ENCODE results near the gene ELAVL4. TPM values are rescaled to one million over a fixed set of nuclear protein-coding genes. Genes with fewer than 3 reads are reported as not detected.

ELAVL4 gene
- total RNA-seq, 2 donors from 2014 or later = 0.18 to 4.0 TPM

GRCh38 chr1:50218344-50219120, 109.8 kb downstream of the ELAVL4 start:
- no peak for DNase-seq (ENCODE audit: low spot score)
- Histone ChIP-seq H3K9me3 (no peaks in the 10 kb centered on the region), H3K27ac (no peak overlapping the region), H3K36me3 (no peaks in the 10 kb centered on the region), H3K4me3 (no peak overlapping the region), H3K4me1 (replicated peaks) (no peaks in the 10 kb centered on the region), H3K27me3 (replicated peaks; ENCODE audit: insufficient read depth) (no peaks in the 10 kb centered on the region)
- intact Hi-C loops (cut with DNase I) = no loop called here
- TF ChIP-seq POLR2A (IDR thresholded peaks at IDR 0.05) = no peak
- no peak for TF ChIP-seq CTCF (IDR thresholded peaks at IDR 0.05)
- TF ChIP-seq POLR2AphosphoS5 (IDR thresholded peaks at IDR 0.05) = no peak
- 83% methylated on average over 7 of the region's 7 CpGs for WGBS

GRCh38 chr1:50228871-50229384, 120.2 kb downstream of the ELAVL4 start:
- no peaks in the 10 kb centered on the region for H3K4me1 ChIP-seq (replicated peaks)
- whole genome bisulfite sequencing = 48% methylated on average over 4 of the region's 4 CpGs
- intact Hi-C loops (cut with DNase I) = no loop called here
- TF ChIP-seq POLR2AphosphoS5 (IDR thresholded peaks at IDR 0.05) = no peak
- no peak for TF ChIP-seq POLR2A (IDR thresholded peaks at IDR 0.05)
- H3K4me3 ChIP-seq = no peak overlapping the region
- DNase-seq (ENCODE audit: low spot score) = no peak
- H3K36me3 ChIP-seq = no peaks in the 10 kb centered on the region
- H3K27me3 ChIP-seq (replicated peaks; ENCODE audit: insufficient read depth) = no peaks in the 10 kb centered on the region
- H3K27ac ChIP-seq = no peak overlapping the region
- H3K9me3 ChIP-seq = no peaks in the 10 kb centered on the region

- Histone ChIP-seq H3K27ac (no peak overlapping the region), H3K9me3 (no peaks in the 10 kb centered on the region), H3K27me3 (replicated peaks; ENCODE audit: insufficient read depth) (no peaks in the 10 kb centered on the region), H3K4me1 (replicated peaks) (no peaks in the 10 kb centered on the region), H3K4me3 (no peak overlapping the region), H3K36me3 (no peaks in the 10 kb centered on the region)
- intact Hi-C loops (cut with DNase I) = no loop called here
- no peak for DNase-seq (ENCODE audit: low spot score)
- TF ChIP-seq CTCF (IDR thresholded peaks at IDR 0.05) = no peak
- TF ChIP-seq POLR2AphosphoS5 (IDR thresholded peaks at IDR 0.05) = no peak
- 61% methylated on average over 5 of the region's 5 CpGs for WGBS
These were observed 122.5 kb downstream of the ELAVL4 start for GRCh38 chr1:50231209-50231608.

DNA sequence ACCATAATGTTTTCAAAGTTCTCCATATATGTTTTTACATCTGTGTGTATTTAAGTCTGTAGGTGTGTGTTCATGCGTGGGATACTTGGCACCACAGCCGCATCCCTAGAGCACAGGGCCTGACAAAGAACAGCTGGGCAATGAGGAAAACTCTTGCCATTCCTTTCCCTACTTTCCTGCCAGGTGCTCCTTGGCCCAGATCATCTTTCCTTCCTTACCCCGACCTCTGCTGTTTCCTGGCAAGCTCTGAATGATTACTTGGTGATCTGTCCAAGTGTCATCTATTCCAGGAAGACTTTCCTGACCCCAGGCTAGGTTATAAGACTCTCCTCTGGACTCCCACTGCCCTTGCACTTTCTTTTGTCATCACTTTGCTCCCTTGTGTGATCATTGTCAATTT, 123.6 kb downstream of the ELAVL4 start:
- H3K27me3 ChIP-seq (replicated peaks; ENCODE audit: insufficient read depth) = no peaks in the 10 kb centered on the region
- WGBS = 59% methylated on average over 3 of the region's 3 CpGs
- TF ChIP-seq POLR2AphosphoS5 (IDR thresholded peaks at IDR 0.05) = no peak
- TF ChIP-seq POLR2A (IDR thresholded peaks at IDR 0.05) = no peak
- no peak for TF ChIP-seq CTCF (IDR thresholded peaks at IDR 0.05)
- intact Hi-C loops (cut with DNase I) = no loop called here
- no peaks in the 10 kb centered on the region for H3K36me3 ChIP-seq
- DNase-seq (ENCODE audit: low spot score) = no peak
- no peak overlapping the region for H3K27ac ChIP-seq
- H3K4me3 ChIP-seq = no peak overlapping the region
- H3K9me3 ChIP-seq = no peaks in the 10 kb centered on the region
- H3K4me1 ChIP-seq (replicated peaks) = no peaks in the 10 kb centered on the region

- Histone ChIP-seq H3K36me3 (no peaks in the 10 kb centered on the region), H3K4me3 (no peak overlapping the region), H3K27me3 (replicated peaks; ENCODE audit: insufficient read depth) (no peaks in the 10 kb centered on the region), H3K9me3 (no peaks in the 10 kb centered on the region), H3K4me1 (replicated peaks) (no peaks in the 10 kb centered on the region), H3K27ac (no peak overlapping the region)
- intact Hi-C loops (cut with DNase I) = no loop called here
- TF ChIP-seq CTCF (IDR thresholded peaks at IDR 0.05) (no peak), POLR2A (IDR thresholded peaks at IDR 0.05) (no peak), POLR2AphosphoS5 (IDR thresholded peaks at IDR 0.05) (no peak)
- DNase-seq (ENCODE audit: low spot score) = no peak
- WGBS = 65% methylated on average over 3 of the region's 3 CpGs
These were observed 127.9 kb downstream of the ELAVL4 start for GRCh38 chr1:50236656-50237055.

Measured in prostate gland (tissue), 2 donors.